ENCODE results near the gene UQCC5.

GRCh38 chr3:52531860-52532516 is 4.4 kb upstream of the UQCC5 start:
- TF ChIP-seq CTCF (IDR thresholded peaks at IDR 0.05) = no peak
- TF ChIP-seq POLR2A (IDR thresholded peaks at IDR 0.05) = no peak

Data from body of pancreas (tissue), 4 donors.